ENCODE data around the gene HDAC3. TPM values are rescaled to one million over a fixed set of nuclear protein-coding genes. Genes with fewer than 3 reads are reported as not detected.
A peak's percentile ranks its signal among the peaks of the same experiment; 100 is the strongest.

HDAC3 gene
- total RNA-seq, 2 experiments from 2014 or later, result 83.6 to 85.4 TPM

GRCh38 chr5:141623186-141623585 lies 13.5 kb downstream of the HDAC3 start:
- intact Hi-C loops (cut with micrococcal nuclease; ENCODE audit: unreplicated experiment), result no loop called here
- ChIA-PET CTCF (ENCODE audit: unreplicated experiment) (no interaction called here), POLR2A (interaction anchor here (1.1 to 8.3 kb wide), 4 partner anchors 12 to 31 kb away, joined by 4 to 101 read pairs (median 8); partner anchors contain the start of genes HDAC3 and RELL2)
- H3K4me1 ChIP-seq (ENCODE audit: insufficient read depth, low read length, poor library complexity, severe bottlenecking), result peaks cover 23% of the 10 kb centered on the region
- DNase-seq (ENCODE audit: low spot score), result peak; percentile 80
- TF ChIP-seq, protein P1, sequence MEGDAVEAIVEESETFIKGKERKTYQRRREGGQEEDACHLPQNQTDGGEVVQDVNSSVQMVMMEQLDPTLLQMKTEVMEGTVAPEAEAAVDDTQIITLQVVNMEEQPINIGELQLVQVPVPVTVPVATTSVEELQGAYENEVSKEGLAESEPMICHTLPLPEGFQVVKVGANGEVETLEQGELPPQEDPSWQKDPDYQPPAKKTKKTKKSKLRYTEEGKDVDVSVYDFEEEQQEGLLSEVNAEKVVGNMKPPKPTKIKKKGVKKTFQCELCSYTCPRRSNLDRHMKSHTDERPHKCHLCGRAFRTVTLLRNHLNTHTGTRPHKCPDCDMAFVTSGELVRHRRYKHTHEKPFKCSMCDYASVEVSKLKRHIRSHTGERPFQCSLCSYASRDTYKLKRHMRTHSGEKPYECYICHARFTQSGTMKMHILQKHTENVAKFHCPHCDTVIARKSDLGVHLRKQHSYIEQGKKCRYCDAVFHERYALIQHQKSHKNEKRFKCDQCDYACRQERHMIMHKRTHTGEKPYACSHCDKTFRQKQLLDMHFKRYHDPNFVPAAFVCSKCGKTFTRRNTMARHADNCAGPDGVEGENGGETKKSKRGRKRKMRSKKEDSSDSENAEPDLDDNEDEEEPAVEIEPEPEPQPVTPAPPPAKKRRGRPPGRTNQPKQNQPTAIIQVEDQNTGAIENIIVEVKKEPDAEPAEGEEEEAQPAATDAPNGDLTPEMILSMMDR (conservative IDR thresholded peaks at IDR 0.05; ENCODE audit: low read length), result no peak
- TF ChIP-seq EZH2phosphoT487 (IDR thresholded peaks at IDR 0.05; ENCODE audit: borderline replicate concordance, low read depth, low read length), result no peak
- H3K4me3 ChIP-seq (ENCODE audit: low read depth, low read length, poor library complexity, severe bottlenecking), result peak overlapping the region; percentile 31
- H3K4me2 ChIP-seq (ENCODE audit: low read length), result peak overlapping the region; percentile 68
- BruUV-seq (replicated peaks), result no TSS peak
- H2AFZ ChIP-seq (ENCODE audit: low read length), result no peak overlapping the region
- H3K9me2 ChIP-seq (ENCODE audit: insufficient read depth, low read length), result no peaks in the 10 kb centered on the region
- H3K79me2 ChIP-seq (ENCODE audit: insufficient read depth, low read depth, low read length), result peaks cover 4% of the 10 kb centered on the region; the same call in 1 of the 2 replicates
- no peaks in the 10 kb centered on the region for H3K9me3 ChIP-seq (ENCODE audit: low read length)
- peaks cover 84% of the 10 kb centered on the region for H3K36me3 ChIP-seq (ENCODE audit: insufficient read depth, low read length)
- no peaks in the 10 kb centered on the region for H4K20me1 ChIP-seq (ENCODE audit: insufficient read depth, low read length)
- H3K27ac ChIP-seq (ENCODE audit: low read depth, low read length, poor library complexity, severe bottlenecking), result peak overlapping the region; percentile 71

DNA sequence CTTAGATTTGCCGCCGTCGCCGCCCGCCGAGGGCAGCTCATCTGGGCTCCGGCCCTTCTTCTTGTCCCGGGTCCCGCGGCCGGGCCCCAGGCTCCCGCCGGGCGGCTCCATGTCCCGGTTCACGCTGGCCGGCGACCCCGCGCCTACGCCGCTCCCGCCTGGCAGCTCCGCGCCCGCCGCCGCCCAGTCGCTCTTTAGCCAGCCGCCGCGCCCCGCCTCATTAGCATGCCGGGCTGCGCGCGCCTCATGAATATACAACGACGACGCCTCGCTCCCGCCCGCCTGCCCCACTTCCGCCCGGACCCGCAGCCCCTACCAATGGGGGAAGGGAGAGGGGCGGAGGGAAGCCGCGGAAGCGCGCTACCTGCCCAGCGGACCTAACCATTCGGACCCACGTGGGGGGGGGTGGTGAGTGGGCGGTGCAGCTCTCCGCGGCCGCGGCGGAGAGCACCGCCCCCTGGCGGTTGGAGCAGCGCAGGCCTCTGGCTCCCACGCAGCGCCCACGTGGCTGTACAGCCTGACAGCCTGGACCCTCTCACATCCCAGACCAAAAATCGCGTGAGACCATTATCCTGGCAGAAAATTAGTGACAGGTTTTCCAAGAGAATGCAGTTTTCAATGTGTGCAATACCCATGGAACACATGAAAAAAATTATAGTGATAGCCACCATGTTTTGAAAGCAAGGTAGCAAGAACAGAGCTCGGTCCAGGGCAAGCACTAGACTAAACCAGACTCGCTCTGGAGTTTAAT lies 17.7 kb downstream of the HDAC3 start, which contains the start of gene DIAPH1:
DIAPH1 (minus strand) TSS at position 197 of the 751 bp plus-strand sequence; CDS start at position 111, 86 bp downstream.
- H3K4me3 ChIP-seq (ENCODE audit: low read depth, low read length, poor library complexity, severe bottlenecking), result peak within 1 kb of the TSS; percentile 98
- intact Hi-C loops (cut with micrococcal nuclease; ENCODE audit: unreplicated experiment), result loop anchor here (1.0 to 10.0 kb wide), 5 partner anchors 17 to 104 kb away; partner anchors contain the start of genes HDAC3 and RELL2
- CTCF ChIA-PET (ENCODE audit: unreplicated experiment), result interaction anchor here (0.7 to 2.4 kb wide), 6 partner anchors 12 to 52 kb away, joined by 3 to 24 read pairs (median 5); partner anchors contain the start of gene RELL2
- no peaks in the 10 kb centered on the region for H3K9me2 ChIP-seq (ENCODE audit: insufficient read depth, low read length)
- peak; percentile 98 for DNase-seq (ENCODE audit: low spot score)
- peaks cover 65% of the 10 kb centered on the region for H3K36me3 ChIP-seq (ENCODE audit: insufficient read depth, low read length)
- TF ChIP-seq, protein P1 (conservative IDR thresholded peaks at IDR 0.05; ENCODE audit: low read length), result peak; percentile 97
- no peak for TF ChIP-seq EZH2phosphoT487 (IDR thresholded peaks at IDR 0.05; ENCODE audit: borderline replicate concordance, low read depth, low read length)
- H4K20me1 ChIP-seq (ENCODE audit: insufficient read depth, low read length), result peaks cover 13% of the 10 kb centered on the region; the same call in 1 of the 2 replicates
- peaks cover 54% of the 10 kb centered on the region for H3K4me1 ChIP-seq (ENCODE audit: insufficient read depth, low read length, poor library complexity, severe bottlenecking)
- BruUV-seq (replicated peaks), result no TSS peak
- H3K4me2 ChIP-seq (ENCODE audit: low read length), result peak within 1 kb of the TSS; percentile 89
- peak within 1 kb of the TSS; percentile 63 for H3K27ac ChIP-seq (ENCODE audit: low read depth, low read length, poor library complexity, severe bottlenecking)
- H2AFZ ChIP-seq (ENCODE audit: low read length), result peak within 1 kb of the TSS; percentile 53
- POLR2A ChIA-PET, result interaction anchor here (1.1 to 8.3 kb wide), 6 partner anchors 11 to 26 kb away, joined by 3 to 101 read pairs (median 24); partner anchors contain the start of genes HDAC3 and RELL2
- peaks cover 42% of the 10 kb centered on the region for H3K79me2 ChIP-seq (ENCODE audit: insufficient read depth, low read depth, low read length)
- no peaks in the 10 kb centered on the region for H3K9me3 ChIP-seq (ENCODE audit: low read length)
